Liver (tissue), 9 donors: ENCODE data around the gene CACFD1. TPM values are rescaled to one million over a fixed set of nuclear protein-coding genes. Genes with fewer than 3 reads are reported as not detected.

Source experiments
- DNase-seq: peaks from one replicate; pipeline ENCODE4 v3.0.0-alpha.2; 2017; ENCODE audit warnings: low spot score
- H3K27ac ChIP-seq, 2 donors: one replicate each; pipeline ENCODE4 v1.7.0; 2013; ENCODE audit warnings: inconsistent platforms in 2 of 2, low read length in 2 of 2, control low read depth in 1 of 2, low read depth in 1 of 2, mild to moderate bottlenecking in 1 of 2
- H3K27me3 ChIP-seq, 4 donors: one replicate each; pipeline versions ENCODE4 v1.6.1 to v1.7.0; 2013; ENCODE audit warnings: low read length in 3 of 4, inconsistent platforms in 1 of 4, mild to moderate bottlenecking in 1 of 4, moderate library complexity in 1 of 4; ENCODE audit not compliant: control insufficient read depth in 4 of 4, insufficient read depth in 4 of 4
- H3K36me3 ChIP-seq, 4 donors: one replicate each; pipeline versions ENCODE4 v1.6.1 to v1.7.0; 2013; ENCODE audit warnings: low read length in 3 of 4, mild to moderate bottlenecking in 3 of 4, low read depth in 1 of 4, moderate library complexity in 1 of 4; ENCODE audit not compliant: control insufficient read depth in 4 of 4, insufficient read depth in 3 of 4
- H3K4me1 ChIP-seq, 4 donors: one replicate each; pipeline versions ENCODE4 v1.6.1 to v1.7.0; 2013; ENCODE audit warnings: low read length in 3 of 4, mild to moderate bottlenecking in 3 of 4, moderate library complexity in 1 of 4; ENCODE audit not compliant: control insufficient read depth in 4 of 4, insufficient read depth in 4 of 4
- H3K4me3 ChIP-seq, 3 donors: one replicate each; pipeline versions ENCODE4 v1.6.1 to v1.7.0; 2013; ENCODE audit warnings: low read length in 3 of 3, control low read depth in 1 of 3, low read depth in 1 of 3, mild to moderate bottlenecking in 1 of 3
- H3K9ac ChIP-seq, 2 donors: one replicate each; pipeline ENCODE4 v1.7.0; 2013; ENCODE audit warnings: low read length in 2 of 2, mild to moderate bottlenecking in 2 of 2, moderate library complexity in 2 of 2, control low read depth in 1 of 2, low read depth in 1 of 2
- H3K9me3 ChIP-seq, 4 donors: one replicate each; pipeline versions ENCODE4 v1.6.1 to v1.7.0; 2013; ENCODE audit warnings: low read length in 3 of 4; ENCODE audit not compliant: control insufficient read depth in 4 of 4
- ATF3 ChIP-seq: IDR thresholded peaks from 2 replicates; pipeline ENCODE4 v1.6.1; 2016; ENCODE audit warnings: antibody characterized with exemption
- CTCF ChIP-seq: fragments of 150-350 bp; IDR thresholded peaks from 2 replicates; pipeline ENCODE4 v1.5.1; 2017; ENCODE audit warnings: improper control_type of control experiment, low read depth, low read length; ENCODE audit not compliant: missing input control
- FOXA1 ChIP-seq: IDR thresholded peaks from 2 replicates; pipeline ENCODE4 v1.6.1; 2016; ENCODE audit warnings: antibody characterized with exemption
- FOXA2 ChIP-seq: IDR thresholded peaks from 2 replicates; pipeline ENCODE4 v1.6.1; 2016; ENCODE audit warnings: antibody characterized with exemption
- GABPA ChIP-seq, 2 donors: IDR thresholded peaks in 1 of 2; conservative IDR thresholded peaks in 1 of 2; 2 replicates each; pipeline ENCODE4 v1.6.1; 2016; ENCODE audit warnings: antibody characterized with exemption in 2 of 2, mild to moderate bottlenecking in 1 of 2, moderate library complexity in 1 of 2
- HNF4G ChIP-seq: IDR thresholded peaks from 2 replicates; pipeline ENCODE4 v1.6.1; 2016; ENCODE audit warnings: antibody characterized with exemption
- JUND ChIP-seq, 2 donors: IDR thresholded peaks; 2 replicates each; pipeline ENCODE4 v1.6.1; 2016; ENCODE audit warnings: antibody characterized with exemption in 2 of 2
- NR2F2 ChIP-seq: IDR thresholded peaks from 2 replicates; pipeline ENCODE4 v1.6.1; 2016; ENCODE audit warnings: antibody characterized with exemption
- REST ChIP-seq: IDR thresholded peaks from 2 replicates; pipeline ENCODE4 v1.6.1; 2016; ENCODE audit warnings: antibody characterized with exemption, mild to moderate bottlenecking
- RXRA ChIP-seq, 2 donors: IDR thresholded peaks; 2 replicates each; pipeline ENCODE4 v1.6.1; 2017 to 2018; ENCODE audit warnings: antibody characterized with exemption in 2 of 2, mild to moderate bottlenecking in 1 of 2
- TAF1 ChIP-seq: conservative IDR thresholded peaks from 2 replicates; pipeline ENCODE4 v1.6.1; 2016; ENCODE audit warnings: antibody characterized with exemption, mild to moderate bottlenecking
- WGBS: extraction: QIAGEN DNeasy Blood & Tissue Kit; methylation state at CpG from one replicate; pipeline ENCODE4 v1.1.7; 2013; 5-methylcytosine and 5-hydroxymethylcytosine counted together
- polyA plus RNA-seq, 2 donors: library from polyadenylated mRNA; stranded (reverse) in 1 of 2; unstranded in 1 of 2; fragments of 200-250 nt in 1 of 2; fragments of >200 nt in 1 of 2; fragmentation: Nextera tagmentation in 1 of 2; extraction: Ambion mirVana in 1 of 2; gene quantifications; one replicate each; pipeline versions ENCODE4 v1.2.1 to v1.2.3, GENCODE V29; 2013 to 2015
- total RNA-seq, 2 donors: library from RNA; depleted of rRNA; stranded (reverse); fragments of >200 nt; gene quantifications; one replicate each; pipeline ENCODE4 v1.2.3, GENCODE V29; 2014
- donor health status: healthy.
- donor health status: healthy.
- donor health status: healthy.
- donor health status: healthy.
- donor health status: healthy.

CACFD1 gene
- total and polyA plus RNA-seq, 4 donors = 10.1 to 34.5 (median 26.4) TPM

GRCh38 chr9:133517711-133518110 is 57.9 kb downstream of the CACFD1 start (continued):
- no peak for TF ChIP-seq REST
- TF ChIP-seq JUND (IDR thresholded peaks at IDR 0.05) = no peak

GRCh38 chr9:133518200-133518599 is 58.4 kb downstream of the CACFD1 start:
- TF ChIP-seq FOXA2 (no peak), GABPA (IDR thresholded peaks at IDR 0.05 in 1 of 2, conservative IDR thresholded peaks at IDR 0.05 in 1 of 2) (no peak), ATF3 (no peak), TAF1 (no peak), FOXA1 (no peak), NR2F2 (no peak)
- WGBS = 91% methylated on average over 5 of the region's 5 CpGs

GRCh38 chr9:133518706-133519449 is 59.1 kb downstream of the CACFD1 start:
- no peaks in the 10 kb centered on the region for H3K27me3 ChIP-seq
- WGBS = 95% methylated on average over 27 of the region's 27 CpGs
- no peaks in the 10 kb centered on the region for H3K36me3 ChIP-seq
- H3K9me3 ChIP-seq = no peaks in the 10 kb centered on the region
- no peak overlapping the region for H3K27ac ChIP-seq
- no peak for DNase-seq
- H3K4me3 ChIP-seq = no peak overlapping the region
- H3K9ac ChIP-seq = no peak overlapping the region
- no peak for TF ChIP-seq HNF4G
- TF ChIP-seq RXRA (IDR thresholded peaks at IDR 0.05) = no peak
- TF ChIP-seq CTCF = no peak
- TF ChIP-seq ATF3 = no peak
- TF ChIP-seq JUND (IDR thresholded peaks at IDR 0.05) = no peak
- no peak for TF ChIP-seq TAF1
- H3K4me1 ChIP-seq = peaks cover 12 to 32% (median 21%) of the 10 kb centered on the region in 4 donors

More at GRCh38 chr9:133518200-133518599, 58.4 kb downstream of the CACFD1 start:
- Histone ChIP-seq H3K36me3 (no peaks in the 10 kb centered on the region), H3K27ac (no peak overlapping the region), H3K9ac (no peak overlapping the region), H3K27me3 (no peaks in the 10 kb centered on the region), H3K4me1 (peaks cover 12 to 32% (median 21%) of the 10 kb centered on the region in 4 donors), H3K9me3 (no peaks in the 10 kb centered on the region), H3K4me3 (no peak overlapping the region)
- no peak for DNase-seq
